NCI-H1436 treated with DMSO at 0.1 percent for 48 hours (cell line): ENCODE data around the gene LAMB4.

Experiments
- DNase-seq: peaks from one replicate; lab custom pipeline; 2025; lab: John Stamatoyannopoulos, UW

Gene LAMB4

DNA sequence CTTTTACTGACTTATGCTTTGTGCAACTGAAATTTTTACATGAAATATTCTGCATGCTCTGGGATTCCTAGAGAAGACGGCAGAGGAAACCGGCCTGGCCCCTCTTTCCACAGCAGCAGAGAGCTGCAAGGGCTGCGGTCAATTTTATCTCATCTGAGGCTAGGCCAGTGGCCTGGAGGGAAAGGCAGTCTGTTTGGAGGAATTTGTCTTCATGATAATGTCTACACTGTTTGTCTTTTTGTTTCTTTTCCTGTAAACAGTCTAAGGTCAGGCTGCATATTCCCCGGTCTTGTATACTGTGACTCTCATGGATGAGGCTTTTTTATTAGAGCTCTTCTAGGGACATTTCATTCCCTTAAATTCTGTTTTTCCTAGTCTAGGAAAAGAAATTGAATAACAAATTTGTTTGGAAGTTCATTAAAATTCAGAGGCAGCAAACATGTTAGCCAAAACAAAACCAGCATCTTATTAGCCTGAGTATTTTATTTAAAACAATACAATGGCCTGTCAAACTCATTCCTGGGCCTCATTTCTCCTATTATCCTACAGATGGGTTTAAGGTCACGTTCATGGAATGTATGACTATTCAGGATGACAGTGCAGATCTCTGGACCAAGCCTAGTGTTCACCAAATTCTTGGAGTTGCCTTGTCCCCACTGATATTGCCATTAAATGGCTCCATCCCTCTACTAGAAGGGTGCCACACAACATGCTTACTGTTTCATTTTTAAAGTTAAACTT, 26.4 kb downstream of the LAMB4 start:
- no peak for DNase-seq

DNA sequence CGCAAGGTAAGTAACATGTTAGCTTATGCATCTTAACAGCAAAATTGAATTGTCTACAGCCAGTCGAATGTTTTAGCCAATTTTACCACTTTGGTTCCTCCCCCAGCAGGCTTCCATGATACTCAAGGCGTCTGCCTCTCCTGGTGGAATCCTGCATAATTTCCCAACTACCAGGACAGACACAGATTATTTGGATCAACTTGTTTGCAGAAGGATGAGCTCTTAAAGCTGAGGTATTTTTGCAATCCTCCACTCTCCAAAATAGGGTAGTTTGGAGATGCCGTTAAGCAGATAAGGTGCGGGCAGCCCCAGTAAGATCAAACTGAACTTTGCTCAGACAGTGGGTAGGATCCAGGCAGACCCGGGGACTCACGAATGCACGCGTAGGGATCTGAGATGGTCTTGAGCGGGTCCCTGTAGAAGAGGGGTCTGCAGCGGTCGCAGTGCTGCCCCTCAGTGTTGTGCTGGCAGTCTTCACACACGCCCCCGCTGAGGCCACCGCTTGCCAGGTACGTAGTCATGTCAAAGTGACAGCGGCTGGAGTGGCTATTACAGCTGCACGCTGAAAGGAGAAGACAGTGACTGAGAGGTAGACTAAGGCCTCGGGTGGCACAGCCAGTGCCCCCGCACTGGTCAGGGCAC, 27.4 kb downstream of the LAMB4 start:
- no peak for DNase-seq

DNA sequence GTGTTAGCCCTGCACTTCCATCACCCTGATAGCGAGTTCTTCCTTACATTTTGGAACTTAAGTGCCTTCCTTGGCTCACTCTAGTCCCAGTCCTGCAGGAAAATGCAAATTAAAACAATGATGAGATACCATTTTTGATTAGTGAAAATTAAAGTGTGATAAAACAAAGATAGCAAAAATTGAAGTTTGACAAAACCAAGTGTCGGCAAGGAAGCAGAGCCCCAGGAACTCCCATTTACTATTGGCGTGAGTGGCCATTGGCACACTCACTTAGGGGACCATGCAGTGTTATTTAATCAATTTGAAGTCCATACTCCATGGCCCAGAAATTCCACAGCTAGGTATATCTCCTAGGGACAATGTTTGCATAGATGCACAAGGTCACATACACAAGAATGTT, 28.4 kb downstream of the LAMB4 start:
- no peak for DNase-seq

DNA sequence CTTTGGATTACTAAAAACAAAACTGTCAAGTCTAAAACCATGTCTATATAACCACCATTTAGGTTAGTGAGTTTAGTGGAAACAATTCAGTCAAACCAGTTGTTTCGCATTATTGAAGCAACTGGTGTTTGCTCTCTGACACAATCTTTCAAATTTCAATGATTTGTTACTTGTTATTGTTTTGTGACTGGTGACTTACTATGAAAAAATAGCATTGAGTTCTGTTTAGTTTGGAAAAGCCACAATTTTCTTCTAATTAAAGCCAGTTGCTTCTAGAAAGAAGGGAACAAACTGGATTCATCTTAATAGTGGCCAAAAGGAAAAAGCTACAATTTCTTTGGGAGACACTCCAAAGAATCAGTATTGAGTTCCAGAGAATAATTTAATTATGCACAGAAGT, 30.4 kb downstream of the LAMB4 start:
- DNase-seq, result no peak

DNA sequence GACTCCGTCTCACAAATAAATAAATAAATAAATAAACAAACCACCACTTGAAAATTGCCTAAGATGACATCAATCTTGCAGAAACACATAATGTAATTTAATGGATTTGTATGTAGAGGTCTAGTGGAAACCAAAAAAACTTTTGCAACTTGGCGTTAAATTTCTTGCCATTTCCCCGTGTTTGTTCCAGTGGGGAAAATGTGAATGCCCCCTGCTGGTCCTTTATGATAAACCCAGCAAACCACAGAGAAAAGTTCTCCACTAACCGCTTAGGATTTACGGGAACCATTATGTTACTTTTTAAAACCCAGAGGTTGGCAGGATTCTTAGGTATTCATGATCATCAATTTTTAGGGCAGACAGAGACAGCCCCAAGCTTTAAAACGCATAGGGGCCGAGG, 32.5 kb downstream of the LAMB4 start:
- DNase-seq, result no peak

DNA sequence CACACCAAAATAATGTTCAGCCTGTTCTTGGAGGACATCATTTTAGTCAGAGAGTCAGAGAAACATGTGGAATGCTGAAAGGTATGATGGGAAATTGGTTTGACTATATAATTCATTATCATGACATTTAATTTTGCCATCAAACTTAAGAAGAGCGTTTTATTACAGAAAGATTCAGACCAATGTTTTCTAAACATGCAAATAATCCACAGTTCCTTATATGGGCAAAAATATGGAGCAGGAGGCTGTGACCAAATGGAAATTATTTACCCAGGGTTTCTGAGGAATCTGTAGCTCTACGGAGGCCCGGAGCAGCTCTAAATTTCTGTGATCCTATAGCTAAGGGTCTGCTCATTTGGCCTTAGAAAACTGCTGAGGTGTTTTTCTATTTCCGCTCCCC, 33.2 kb downstream of the LAMB4 start:
- DNase-seq, result no peak

DNA sequence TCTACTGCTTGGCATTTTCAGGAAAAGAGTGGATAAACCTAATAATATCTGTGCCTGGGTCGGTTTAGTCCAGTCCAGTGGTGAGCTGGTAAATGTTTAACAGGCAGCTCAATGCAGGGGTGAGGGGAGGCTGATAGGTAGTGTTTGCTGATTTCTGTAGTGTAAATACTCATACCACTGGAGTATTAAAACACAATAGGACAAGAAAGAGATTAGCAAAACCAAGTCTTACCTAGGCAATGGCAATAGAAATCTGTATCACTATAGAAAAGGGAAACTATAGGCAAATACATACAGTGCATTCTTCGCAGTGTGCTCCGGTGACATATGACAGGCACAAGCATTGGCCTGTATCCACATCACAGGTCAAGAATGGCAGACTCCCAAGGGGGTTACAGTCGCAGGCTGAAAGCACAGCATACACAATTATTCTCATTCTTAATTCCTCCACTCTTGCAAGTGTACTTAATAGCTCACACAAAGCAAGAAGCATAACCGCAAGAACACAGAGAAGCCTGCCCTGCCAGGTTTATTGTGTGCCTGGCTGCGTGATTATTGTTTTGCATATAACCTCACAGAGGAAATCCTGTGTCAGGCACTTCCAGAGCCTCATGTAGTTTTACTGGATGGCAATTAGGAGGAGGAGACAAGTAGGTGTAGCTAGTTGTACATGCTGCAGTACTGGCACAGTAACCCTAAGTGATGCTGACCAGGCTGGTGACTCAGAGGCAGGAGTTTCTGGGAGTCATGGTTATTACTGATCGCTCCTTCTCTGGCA, 35.0 kb downstream of the LAMB4 start:
- DNase-seq, result no peak

DNA sequence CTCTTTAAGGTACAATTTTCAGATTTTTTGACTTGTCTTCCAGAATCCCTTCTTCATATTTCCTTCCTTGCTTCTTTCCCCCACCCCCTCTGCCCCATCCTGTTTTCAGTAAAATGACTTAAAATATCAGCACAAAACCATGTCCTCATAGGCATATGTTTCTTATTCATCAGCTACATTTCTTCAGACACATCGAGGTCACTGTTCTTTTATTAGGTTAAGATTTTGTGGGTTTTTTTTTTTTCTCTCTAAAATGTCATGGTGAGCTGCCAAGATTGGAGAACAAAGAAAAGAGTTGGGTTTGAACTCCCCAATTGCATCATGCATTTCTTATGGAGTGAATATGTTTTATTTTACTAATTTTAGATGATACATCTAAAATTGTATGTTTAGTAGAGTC, 35.8 kb downstream of the LAMB4 start:
- no peak for DNase-seq

DNA sequence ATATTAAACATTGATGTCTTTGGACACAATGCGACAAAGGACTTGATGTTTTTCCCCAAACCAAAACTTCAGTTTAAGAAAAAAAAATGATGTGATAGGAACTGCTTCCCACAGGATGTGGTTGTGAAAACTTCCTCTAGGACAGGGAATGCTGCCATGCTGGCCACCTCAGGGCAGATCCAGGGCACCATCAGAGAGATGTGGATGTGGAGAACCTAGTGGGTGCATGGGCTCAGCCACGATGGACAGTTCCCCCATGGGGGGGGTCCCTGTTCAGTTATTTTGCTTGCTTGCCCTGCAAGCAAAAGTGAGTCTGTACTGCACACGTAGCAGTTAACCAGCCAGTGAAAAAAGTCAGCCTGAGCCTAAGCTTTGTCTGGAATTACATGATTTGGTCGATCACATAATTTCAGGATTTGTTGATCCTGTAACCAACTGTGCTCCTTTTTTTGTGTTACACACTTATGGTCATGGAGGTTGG, 36.3 kb downstream of the LAMB4 start:
- no peak for DNase-seq

DNA sequence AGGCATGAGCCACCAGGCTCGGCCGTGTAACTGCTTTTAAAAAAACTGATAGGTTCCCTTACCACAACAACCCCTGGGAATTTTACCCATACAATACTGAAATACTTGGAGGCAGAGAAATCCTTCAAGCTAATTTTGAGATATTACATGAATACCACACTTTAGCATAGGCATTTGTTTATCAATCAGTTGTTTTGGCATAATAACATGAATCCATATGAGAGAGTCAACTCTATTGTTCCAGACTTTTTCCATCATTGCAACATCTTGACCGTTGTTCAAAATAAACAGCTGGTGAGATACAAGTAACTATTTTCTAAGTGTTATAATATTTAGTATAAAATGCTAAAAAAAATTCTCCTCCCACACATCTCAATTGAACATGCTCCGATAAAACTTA, 36.8 kb downstream of the LAMB4 start:
- DNase-seq, result no peak

DNA sequence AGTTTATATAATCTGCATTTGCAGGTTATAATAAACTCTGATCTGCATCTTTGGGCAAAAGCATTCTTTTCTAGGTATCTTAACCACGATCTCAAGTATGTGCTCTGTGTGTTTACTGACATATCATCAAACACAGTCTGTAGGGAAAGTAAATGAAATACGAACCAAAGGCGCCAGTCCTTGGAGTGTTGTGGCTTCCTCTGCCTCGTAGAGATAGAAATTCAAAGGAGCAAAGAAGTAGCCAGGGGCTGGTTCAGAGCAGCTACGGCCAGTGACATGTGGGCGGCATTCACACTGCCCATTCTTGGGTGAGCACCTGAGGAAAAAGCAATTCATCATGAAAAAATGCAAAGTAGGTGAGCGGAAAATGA, 38.7 kb downstream of the LAMB4 start:
- no peak for DNase-seq

DNA sequence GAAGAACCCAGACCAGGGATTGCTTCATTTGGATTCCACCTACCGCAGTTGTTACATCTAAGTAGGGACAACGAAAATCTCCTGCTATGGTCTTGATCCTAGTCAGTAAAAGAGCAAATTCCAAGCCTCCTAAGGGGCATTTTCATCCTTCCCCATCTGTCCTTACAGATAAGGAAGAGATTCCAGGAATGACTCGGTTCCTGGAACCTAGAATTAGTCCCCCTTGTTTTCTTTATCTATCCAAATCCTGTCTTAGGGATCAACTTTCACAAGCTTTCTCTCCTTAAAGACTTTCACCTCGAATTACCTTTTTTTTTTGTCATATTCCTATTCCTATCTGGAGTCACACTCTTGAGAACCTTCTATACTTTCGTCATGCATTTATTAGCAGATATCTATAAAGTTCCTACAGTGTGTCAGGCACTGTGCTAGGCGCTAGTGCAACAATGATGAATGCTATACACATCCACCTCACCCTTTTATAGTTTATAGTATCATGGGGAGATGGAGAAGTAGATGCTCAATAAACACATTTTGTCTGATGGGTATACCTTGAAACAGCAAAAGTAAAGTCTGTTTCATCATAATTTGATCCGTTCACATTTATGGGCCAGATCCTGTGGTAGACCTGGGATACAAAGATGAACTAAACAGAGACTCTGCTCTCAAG, 39.2 kb downstream of the LAMB4 start:
- DNase-seq, result no peak

DNA sequence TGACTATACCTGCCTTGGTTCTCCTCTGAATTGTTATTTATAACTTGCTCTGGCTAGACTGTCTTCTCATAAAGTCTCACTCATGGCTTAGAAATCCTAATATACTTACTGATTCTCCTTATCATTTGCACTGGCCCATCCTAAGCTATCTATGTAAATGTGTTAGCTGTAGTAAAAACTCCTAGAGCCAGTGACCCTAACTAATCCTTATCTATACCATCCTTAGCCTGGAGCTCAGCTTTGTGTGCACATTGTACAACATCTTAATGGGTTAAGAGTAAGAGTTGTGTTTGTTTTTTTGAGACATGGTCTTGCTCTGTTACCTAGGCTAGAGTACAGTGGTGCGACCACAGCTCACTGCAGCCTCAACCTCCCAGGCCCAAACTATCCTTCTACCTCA, 40.8 kb downstream of the LAMB4 start:
- no peak for DNase-seq

DNA sequence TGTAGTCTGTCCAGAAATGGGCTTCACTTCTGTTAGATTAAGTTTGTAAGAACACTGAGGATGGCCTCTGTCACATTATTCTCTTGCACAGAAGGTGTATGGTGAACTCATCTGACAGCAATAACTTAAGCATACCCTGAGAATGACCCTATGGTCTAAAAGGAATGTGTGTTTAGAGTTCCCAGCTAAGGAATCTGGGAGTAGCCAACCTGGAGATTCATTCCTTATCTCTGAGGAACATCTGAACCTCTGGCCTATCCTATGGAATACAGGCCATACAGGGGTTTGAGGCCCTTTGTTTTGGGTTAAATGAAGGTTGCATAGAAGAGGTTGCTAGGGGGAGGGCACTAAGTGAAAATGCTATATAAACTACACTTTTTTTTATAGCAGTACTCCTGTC, 41.4 kb downstream of the LAMB4 start:
- no peak for DNase-seq

DNA sequence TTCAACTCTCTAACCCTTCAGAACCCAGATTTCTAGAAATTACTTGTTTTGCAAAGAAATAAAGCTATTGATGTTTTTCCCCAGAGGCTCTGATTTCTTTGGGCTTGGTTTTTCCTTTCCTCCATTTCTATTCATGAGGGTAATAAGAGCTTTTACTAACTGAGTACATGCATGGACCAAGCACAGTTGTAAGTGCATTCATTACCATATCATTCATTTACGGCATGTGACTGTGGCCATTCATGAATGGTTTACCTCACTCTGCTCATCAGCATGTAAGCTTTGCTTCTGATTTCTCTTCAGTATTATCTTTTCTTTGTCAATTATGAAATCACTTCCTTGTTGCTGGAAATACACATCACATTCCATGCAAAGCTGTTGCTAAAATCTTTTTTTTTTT, 42.4 kb downstream of the LAMB4 start:
- no peak for DNase-seq

DNA sequence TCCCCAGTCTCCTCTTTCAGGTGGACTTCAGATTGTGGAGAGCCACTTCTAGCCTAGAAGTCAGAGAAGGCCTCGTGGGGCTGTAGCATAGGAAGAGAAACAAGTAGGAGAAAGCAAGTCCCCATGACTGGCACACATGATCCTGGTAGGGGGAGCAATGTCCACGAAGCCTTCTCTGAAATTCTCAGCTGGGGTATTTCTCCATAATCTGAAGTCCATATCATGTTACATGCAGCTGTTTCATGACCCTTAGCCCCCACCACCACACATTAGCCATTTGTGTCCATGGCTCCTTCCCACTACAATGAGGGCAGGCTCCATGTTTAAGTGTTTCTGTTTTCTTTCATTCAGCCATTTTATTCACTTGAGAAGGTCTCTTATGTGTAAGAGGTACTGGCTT, 43.2 kb downstream of the LAMB4 start:
- DNase-seq, result no peak

DNA sequence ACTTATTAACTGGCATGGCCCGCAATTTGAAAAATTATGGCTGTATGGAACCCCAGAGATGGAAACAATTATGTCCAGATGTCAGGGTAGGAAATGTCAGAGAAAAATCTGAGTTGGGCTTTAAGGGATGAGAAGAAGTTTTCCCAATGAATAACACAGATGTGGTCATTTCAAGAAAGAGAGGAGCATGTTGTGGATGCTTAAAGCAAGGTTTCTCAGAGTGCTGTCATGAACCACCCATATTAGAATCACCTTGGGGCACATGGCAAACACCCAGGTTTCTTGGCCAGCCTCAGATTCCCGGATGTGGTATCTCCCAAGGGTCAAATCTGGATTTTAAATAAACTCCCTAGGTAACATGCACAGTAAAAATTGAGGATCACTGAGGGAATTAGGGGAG, 43.6 kb downstream of the LAMB4 start:
- no peak for DNase-seq

DNA sequence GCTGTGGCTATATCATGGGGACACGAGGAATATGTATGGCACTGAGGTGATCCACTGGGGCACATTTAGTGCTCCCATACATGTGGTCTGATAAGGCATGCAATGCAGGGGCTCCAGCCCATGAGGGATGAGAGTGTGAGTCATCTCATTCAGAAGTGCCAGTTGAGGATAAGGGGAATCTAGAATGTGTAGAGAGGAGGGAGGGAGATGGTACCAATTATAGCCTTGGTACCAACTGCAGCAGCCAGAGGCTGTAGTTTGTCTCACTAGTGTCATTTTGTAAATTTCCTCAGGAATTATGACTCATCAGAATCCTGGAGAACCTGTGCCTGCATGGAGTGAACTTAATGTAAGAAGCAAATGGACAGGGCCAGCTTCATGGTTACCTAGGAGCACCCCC, 46.2 kb downstream of the LAMB4 start:
- no peak for DNase-seq

DNA sequence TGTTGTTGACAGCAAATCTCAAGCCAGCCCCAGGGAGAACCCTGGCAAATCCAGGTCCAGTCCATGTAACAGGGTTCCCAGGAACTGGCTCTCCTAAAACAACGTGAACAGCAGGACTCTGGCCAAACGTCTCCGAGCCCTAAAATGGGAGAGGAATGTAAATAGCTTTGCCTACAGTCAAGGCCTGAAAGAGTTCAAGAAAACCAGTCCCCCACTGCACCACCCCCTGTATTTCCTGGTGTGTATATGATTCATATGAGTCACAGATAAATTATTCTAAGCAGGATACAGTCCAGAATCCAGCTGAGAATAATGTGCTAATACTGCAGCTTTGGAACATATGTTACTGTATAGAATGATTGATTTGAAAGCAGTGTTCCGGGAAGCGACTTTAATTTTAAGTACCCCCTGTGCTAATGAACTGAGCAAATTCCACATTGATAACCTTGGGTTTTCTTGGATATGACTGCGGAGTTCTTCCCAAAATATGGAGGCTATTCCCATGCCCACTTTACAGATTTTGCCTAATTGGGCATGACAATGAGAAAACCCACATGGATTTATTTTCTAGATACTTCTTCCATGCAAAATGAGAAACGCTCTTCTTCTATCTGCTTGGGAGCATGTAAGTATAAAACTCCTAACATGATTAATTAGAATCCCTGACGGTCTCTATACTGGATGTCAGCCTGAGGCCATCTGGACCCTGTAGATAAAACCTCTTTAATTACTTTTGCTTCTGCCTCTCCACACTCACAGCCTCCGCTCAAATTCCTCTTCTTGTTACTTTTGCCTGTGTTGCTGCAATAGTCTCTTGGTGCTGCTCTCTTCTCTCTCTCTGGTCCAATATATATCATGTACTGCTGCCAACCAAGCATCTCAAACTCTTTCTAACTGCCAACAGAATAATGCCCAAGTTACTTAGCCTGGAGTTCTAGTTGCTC, 50.2 kb downstream of the LAMB4 start:
- no peak for DNase-seq

DNA sequence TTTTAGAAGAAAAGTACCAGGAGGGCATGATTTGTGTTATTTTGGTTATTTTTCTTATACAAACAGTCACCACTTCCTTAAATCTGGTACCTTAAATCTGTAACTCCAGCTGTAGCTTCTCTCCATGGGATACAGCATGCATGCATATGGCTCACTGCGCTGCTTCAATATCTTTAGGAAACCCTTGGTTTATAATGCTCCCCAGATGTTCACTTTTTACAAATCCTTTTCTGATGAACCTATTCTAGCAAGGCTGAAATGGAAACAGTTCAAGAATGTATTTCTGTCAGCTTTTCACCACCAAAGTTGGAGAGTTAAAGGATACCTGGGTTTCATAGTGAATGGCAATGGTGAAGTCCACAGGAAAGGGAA, 50.9 kb downstream of the LAMB4 start:
- DNase-seq, result no peak

DNA sequence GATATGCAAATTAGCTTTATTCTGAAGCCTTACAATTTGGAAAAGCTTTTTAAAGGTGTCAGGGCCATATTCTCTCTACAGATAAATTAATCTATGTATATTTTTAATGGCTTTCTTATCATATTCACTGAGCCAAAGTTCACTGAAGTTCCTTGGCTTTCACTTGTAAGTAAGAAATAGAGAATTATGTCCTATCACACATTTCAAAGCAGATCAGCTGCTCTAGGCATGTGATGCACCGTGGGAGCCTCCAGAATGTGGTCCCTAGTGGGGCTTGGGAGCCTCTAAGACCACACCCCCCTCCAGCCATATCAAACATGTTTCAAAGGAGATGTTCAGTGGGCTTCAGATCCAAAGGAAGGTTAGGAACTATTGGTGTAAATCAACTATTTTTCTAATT, 51.5 kb downstream of the LAMB4 start:
- no peak for DNase-seq
